Epithelial cell of umbilical artery (primary cell): ENCODE measurements around the gene C19orf73. TPM values are rescaled to one million over a fixed set of nuclear protein-coding genes. Genes with fewer than 3 reads are reported as not detected.

ENCODE experiments used
- total RNA-seq: library from RNA; depleted of rRNA; stranded (reverse); fragments of >200 nt; gene quantifications from 2 replicates; pipeline ENCODE4 v1.2.3, GENCODE V29; 2014

Gene C19orf73, protein sequence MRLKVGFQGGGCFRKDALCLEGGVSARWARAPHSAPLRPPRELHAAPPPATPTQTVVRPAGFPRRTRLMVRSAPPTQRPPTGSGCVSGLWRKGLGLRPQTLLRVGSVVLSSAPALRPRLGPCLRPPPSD
- total RNA-seq: 0.32 and 0.76 TPM in 2 replicates

DNA sequence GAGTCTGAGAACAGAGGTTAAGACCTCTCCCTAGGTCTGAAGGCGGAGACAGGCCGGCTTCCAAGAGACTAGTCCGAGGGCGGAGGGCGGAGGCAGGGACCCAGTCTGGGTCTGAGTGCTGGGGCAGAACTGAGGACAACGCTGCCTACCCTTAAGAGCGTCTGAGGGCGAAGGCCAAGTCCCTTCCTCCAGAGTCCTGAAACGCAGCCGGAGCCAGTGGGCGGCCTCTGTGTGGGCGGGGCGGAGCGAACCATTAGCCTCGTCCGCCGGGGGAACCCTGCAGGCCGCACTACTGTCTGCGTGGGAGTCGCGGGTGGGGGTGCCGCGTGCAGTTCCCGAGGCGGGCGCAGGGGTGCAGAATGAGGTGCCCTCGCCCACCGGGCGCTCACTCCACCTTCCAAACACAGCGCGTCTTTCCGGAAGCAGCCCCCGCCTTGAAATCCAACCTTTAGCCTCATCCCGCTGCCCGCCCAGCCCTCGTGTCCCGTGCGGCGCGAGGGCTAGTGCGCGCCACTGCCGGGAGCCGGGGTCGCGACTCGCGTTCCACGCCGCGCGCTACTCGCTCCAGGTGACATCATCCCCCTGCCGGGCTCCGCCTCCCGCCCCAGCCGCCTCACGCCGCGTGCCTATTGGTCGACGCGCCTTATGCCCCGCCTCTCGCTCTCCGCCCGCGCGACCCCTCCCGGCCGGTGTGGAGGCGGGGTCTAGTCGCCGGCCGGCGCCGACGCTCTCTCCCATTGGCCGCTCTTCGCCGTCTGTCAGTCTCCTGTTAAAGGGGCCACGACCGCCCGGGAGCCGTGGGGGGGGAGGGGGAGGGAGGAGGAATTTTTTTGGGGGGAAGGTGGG, at the start of gene C19orf73:
Gene C19orf73, minus strand, starts transcription at position 579 of the 846 bp plus-strand sequence. Its CDS starts 121 bp downstream, at position 458.

DNA sequence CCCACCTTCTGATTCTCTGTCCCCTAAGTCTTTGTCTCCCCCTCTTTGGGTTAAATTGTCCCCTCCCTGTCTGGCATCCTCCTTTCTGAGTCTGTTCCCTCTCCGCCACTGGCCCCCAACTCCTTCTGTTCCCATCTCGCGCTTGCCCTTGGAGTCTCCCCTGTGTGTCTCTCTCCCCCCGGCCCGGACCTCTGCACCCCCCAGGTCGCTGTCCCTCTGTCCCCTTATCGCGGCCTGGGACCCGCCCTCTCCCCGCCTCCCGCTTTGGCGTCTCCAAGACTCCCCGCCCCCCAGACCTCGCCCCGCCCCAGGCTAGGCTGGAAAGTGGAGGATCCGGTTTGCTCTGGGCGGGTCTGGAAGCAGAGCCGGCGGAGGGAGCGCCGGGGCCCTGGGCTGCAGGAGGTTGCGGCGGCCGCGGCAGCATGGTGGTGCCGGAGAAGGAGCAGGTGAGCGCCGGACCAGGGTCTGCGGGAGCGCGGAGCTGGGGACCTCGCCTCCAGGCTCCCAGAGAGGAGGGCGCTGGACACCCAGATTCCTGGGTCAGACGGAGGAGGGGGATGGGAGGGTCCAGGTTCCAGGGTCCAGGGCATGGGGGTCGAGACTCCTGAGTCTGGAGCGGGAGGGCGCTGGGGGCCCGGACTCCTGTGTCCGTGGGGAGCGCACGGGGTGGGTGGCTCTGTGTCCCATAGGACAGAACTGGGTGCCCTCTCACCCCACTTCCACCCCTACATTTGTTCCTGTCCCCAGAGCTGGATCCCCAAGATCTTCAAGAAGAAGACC, 38.7 kb upstream of the C19orf73 start, which contains the start of gene TRPM4:
Gene TRPM4, plus strand, starts transcription at position 348 of the 780 bp plus-strand sequence. Its CDS starts 75 bp downstream, at position 423.

DNA sequence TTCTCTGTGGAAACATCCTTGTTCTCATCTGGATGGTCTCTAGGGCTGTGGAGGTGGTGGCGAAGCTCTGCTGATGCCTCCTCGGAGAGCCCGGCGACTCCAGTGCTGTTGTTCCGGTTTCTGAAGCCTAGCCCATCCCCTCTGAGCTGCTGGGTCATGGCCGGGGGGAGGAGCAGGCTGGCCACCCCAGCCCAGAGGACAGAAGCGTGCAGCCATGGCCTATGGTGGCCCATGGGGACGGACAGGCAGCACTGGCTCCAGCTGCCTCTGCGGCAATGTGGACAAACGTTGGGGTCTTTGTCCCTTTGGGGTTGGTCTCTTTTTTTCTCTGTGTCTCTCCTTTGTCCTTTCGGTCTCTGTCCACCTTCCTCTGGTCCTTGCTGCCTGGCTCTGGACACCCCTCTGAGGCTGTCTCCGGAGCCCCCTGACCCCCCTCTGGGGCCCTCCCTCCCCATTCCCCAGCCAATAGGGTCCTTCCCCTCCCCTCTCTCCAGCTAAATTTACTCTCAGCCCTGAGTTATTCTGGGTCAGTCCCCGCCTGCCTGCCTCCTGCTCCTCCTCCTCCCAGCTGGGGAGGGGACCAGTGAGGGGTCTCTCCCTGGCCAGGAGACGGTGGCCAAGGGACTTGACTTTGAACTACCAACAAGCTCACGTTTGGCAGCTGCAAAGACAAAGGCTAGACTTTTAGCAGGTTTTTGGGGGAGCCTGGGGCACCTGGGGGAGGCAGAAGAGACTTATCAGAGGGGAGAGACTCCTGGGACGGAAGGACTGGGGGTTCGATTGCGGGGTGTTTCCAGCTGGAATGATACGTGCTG, 36.3 kb upstream of the C19orf73 start, which contains the start of gene HRC:
Gene HRC, minus strand, starts transcription at position 392 of the 815 bp plus-strand sequence. Its CDS starts 159 bp downstream, at position 233.

DNA sequence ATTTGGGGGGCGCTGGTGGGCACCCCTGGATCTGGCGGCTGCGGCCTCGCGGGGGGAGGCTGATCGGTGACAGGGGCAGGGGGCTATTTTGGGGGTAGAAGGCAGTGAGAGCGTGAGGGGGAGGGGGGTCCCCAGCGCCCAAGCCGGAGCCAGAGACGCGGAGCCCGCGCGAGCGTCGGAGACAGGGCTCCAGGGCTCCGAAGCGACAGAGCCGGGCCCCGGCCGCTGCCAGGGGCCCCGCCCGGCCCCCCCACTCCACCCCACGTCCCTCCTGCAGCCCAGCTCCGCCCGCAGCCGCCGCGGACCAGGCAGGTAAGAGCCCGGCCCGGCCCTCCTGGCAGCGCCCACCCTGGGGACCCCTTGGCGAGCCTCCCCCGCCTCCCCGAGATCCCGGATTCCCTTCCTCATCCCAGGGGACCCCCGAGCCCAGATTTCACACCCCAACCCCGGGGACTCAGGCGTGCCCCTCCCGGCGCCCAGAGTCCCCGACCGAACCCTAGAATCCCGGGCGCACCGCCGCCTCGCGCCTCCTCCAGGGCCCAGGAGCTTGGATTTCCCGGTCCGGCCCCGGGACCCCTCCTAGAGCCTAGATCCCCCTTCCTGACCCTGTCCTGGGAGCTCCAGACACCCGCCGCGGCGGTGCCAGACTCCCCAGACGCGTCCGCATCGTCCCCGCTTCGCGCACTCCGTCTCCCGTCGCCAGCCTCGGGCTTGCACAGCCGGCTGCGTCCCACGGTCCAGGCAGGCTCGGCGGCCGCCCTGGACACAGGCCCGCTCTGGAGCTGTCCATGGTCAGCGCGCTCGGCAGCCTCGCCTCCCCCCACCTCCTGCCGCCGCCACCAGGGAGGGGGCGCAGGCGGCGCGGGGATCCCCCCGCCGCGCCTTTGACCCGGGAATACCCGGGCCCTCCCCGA, 725 bp upstream of the C19orf73 start, which contains the start of gene PPFIA3:
Gene PPFIA3, plus strand, starts transcription at position 134 of the 914 bp plus-strand sequence. CDS start 8,330 bp downstream, outside the sequence.

DNA sequence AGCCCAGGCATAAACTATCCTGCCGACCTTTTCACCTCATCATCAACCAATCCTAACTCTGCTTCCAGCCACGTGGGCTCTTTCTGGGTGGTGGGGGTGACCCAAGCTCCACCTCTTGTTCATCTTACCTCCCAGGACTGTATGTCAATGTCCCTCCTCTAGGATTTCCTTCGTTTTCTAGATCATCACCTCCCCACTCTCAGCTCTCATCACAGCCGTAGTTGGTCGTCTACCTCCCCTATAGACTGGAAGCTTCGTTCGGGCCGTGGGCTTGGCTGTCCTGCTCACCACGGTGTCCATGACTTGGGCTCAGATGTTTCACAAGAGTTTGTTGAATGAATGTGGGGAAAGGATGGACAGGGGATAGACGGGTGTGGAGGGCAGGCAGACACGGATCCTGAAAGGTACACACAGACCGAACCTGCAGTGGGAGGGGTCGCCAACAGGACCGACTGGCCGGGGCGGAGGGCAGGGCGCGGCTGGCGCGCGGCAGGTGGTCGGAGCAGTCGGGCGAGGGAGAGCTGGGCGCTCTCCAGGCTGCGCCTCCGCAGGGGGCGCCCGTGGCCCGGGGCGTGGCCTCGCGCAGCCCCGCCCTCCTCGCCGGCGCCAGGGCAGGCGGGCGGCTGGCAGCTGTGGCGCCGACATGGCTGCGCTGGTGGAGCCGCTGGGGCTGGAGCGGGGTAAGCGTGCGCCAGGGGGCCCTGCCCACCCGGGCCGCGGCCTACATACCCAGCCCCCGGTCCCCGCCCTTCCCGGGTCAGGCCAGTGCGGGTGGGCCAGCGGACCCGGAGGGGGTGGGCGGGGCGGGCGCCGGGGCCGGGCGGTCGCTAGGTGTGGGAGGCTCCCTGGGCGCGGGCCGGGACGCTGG, 4.9 kb downstream of the C19orf73 start, which contains the start of gene LIN7B:
Gene LIN7B, plus strand, starts transcription at position 609 of the 868 bp plus-strand sequence. Its CDS starts 35 bp downstream, at position 644.

DNA sequence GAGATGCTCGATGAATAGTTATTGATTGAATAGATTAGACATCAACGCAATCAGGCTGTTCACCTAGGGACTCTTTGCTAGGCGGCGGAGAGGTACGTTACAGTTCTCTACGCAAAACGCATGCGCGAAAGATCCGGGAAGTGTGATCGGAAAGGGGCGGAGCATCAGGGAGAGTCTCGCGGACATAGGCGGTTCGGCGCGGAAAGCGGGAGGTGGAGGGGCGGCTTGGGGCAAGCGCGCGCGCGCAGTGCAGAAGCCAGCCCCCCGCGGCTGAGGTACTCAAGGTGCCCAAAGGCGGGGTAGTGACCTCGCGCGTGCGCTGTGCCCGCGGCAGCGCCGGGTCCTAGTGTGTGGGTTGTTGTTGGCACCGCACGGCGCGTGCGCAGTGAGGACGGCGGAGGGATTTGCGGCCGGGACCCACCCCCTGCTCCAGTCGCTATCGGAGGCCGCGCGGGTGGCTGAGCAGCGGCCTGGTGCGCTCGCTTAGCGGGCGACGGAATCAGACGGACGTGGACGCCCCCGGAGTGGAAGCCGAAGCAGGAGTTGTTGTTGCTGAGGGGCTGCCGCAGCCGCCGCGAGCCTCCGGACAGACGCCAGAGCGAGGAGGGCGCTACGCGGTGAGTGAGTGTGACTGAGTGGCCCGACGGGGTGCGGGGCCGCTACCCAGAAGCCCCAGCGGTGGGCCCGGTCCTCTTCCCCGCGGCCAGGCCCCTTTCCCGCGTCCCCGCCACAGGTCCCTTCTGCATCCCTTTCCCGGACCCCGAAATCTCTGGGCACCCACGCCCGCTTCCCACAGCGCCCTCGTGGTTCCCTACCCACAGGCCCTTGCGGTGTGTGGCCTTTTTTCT, 33.7 kb downstream of the C19orf73 start, which contains the start of gene SNRNP70:
Gene SNRNP70, plus strand, starts transcription at position 432 of the 848 bp plus-strand sequence. CDS start 964 bp downstream, outside the sequence.

Other genes starting within 250 kb of the C19orf73 start
- gene PPP1R15A, start 246.7 kb downstream of the C19orf73 start, total RNA-seq: 24.4 and 27.2 TPM in 2 replicates
- gene TULP2, start 220.4 kb downstream of the C19orf73 start, total RNA-seq: 0.32 TPM in 1 of 2 replicates, not detected in the other
- gene NUCB1, start 218.8 kb downstream of the C19orf73 start, total RNA-seq: 86.9 and 92.9 TPM in 2 replicates
- not detected in 2 replicates for gene DHDH, start 185.4 kb downstream of the C19orf73 start, total RNA-seq
- 137 and 154 TPM in 2 replicates for gene BAX, start 164.3 kb downstream of the C19orf73 start, total RNA-seq
- 777 and 969 TPM in 2 replicates for gene FTL, start 153.8 kb downstream of the C19orf73 start, total RNA-seq
- 22.9 and 25.3 TPM in 2 replicates for gene GYS1, start 125.8 kb downstream of the C19orf73 start, total RNA-seq
- 364 and 391 TPM in 2 replicates for gene RUVBL2, start 125.3 kb downstream of the C19orf73 start, total RNA-seq
- gene LHB, start 102.1 kb downstream of the C19orf73 start, total RNA-seq: not detected in 2 replicates
- not detected in 2 replicates for gene CGB3, start 94.8 kb downstream of the C19orf73 start, total RNA-seq
- gene CGB2, start 87.3 kb downstream of the C19orf73 start, total RNA-seq: 0.46 TPM in 1 of 2 replicates, not detected in the other
- not detected in 2 replicates for gene CGB1, start 82.2 kb downstream of the C19orf73 start, total RNA-seq
- gene CGB5, start 75.3 kb downstream of the C19orf73 start, total RNA-seq: 0.65 TPM in 1 of 2 replicates, not detected in the other
- gene CGB8, start 70.0 kb downstream of the C19orf73 start, total RNA-seq: not detected in 2 replicates
- under 0.01 and 0.30 TPM in 2 replicates for gene CGB7, start 61.4 kb downstream of the C19orf73 start, total RNA-seq
- not detected in 2 replicates for gene NTF4, start 54.3 kb downstream of the C19orf73 start, total RNA-seq
- not detected in 2 replicates for gene KCNA7, start 46.4 kb downstream of the C19orf73 start, total RNA-seq
- 126 and 150 TPM in 2 replicates for gene SNRNP70, start 33.7 kb downstream of the C19orf73 start, total RNA-seq
- gene LIN7B, start 4.8 kb downstream of the C19orf73 start, total RNA-seq: 1.5 and 3.9 TPM in 2 replicates
- gene PPFIA3, start 401 bp upstream of the C19orf73 start, total RNA-seq: 4.9 and 5.3 TPM in 2 replicates
- gene HRC, start 36.3 kb upstream of the C19orf73 start, total RNA-seq: not detected in 2 replicates
- gene TRPM4, start 38.6 kb upstream of the C19orf73 start, total RNA-seq: 11.2 and 12.3 TPM in 2 replicates
- gene SLC6A16, start 206.0 kb upstream of the C19orf73 start, total RNA-seq: under 0.01 and 0.15 TPM in 2 replicates
- gene CD37, start 216.3 kb upstream of the C19orf73 start, total RNA-seq: not detected in 2 replicates
- 43.8 and 64.3 TPM in 2 replicates for gene TEAD2, start 243.3 kb upstream of the C19orf73 start, total RNA-seq
- gene DKKL1, start 244.7 kb upstream of the C19orf73 start, total RNA-seq: not detected in 2 replicates